HUES6 (cell line): ENCODE data around the gene CERS1.
"Not testable (repeated sequence)": the region's sequence is repeated elsewhere in the genome, so short reads cannot be mapped to it uniquely, and the experiment has no call there.

Source experiments
- H3K27ac ChIP-seq: 2 replicates; pipeline ENCODE4 v1.7.0; 2013; ENCODE audit warnings: low read depth, mild to moderate bottlenecking, low read length, inconsistent platforms
- H3K27me3 ChIP-seq: 2 replicates; pipeline ENCODE4 v1.6.1; 2013; ENCODE audit warnings: low read length; ENCODE audit not compliant: control insufficient read depth, insufficient read depth
- H3K36me3 ChIP-seq: 2 replicates; pipeline ENCODE4 v1.6.1; 2013; ENCODE audit warnings: low read length; ENCODE audit not compliant: control insufficient read depth, insufficient read depth
- H3K4me1 ChIP-seq: 2 replicates; pipeline ENCODE4 v1.6.1; 2013; ENCODE audit warnings: low read length; ENCODE audit not compliant: control insufficient read depth, insufficient read depth
- H3K4me3 ChIP-seq: 2 replicates; pipeline ENCODE4 v1.5.1; 2013; ENCODE audit warnings: low read depth, low read length
- H3K9ac ChIP-seq: one replicate; pipeline ENCODE4 v1.6.1; 2013; ENCODE audit warnings: mild to moderate bottlenecking, low read length
- H3K9me3 ChIP-seq: 2 replicates; pipeline ENCODE4 v1.6.1; 2013; ENCODE audit warnings: low read depth, low read length; ENCODE audit not compliant: control insufficient read depth, insufficient read depth

The CERS1 gene

GRCh38 chr19:18904334-18905057, 8.5 kb upstream of the CERS1 start:
- Histone ChIP-seq H3K4me1 (no peaks in the 10 kb centered on the region), H3K9me3 (no peaks in the 10 kb centered on the region), H3K27me3 (no peaks in the 10 kb centered on the region), H3K36me3 (peaks cover 79% of the 10 kb centered on the region), H3K4me3 (no peak overlapping the region), H3K27ac (no peak overlapping the region), H3K9ac (no peak overlapping the region)

- no peaks in the 10 kb centered on the region for H3K9me3 ChIP-seq
- no peak overlapping the region for H3K9ac ChIP-seq
- no peaks in the 10 kb centered on the region for H3K27me3 ChIP-seq
- H3K27ac ChIP-seq = no peak overlapping the region
- H3K4me1 ChIP-seq = no peaks in the 10 kb centered on the region
- H3K36me3 ChIP-seq = peaks cover 80% of the 10 kb centered on the region
- no peak overlapping the region for H3K4me3 ChIP-seq
Measured at GRCh38 chr19:18903156-18904037, 7.4 kb upstream of the CERS1 start.

GRCh38 chr19:18902519-18902918, 6.6 kb upstream of the CERS1 start:
- H3K9ac ChIP-seq, H3K4me1 ChIP-seq, H3K4me3 ChIP-seq, H3K27ac ChIP-seq, H3K9me3 ChIP-seq, H3K27me3 ChIP-seq: not testable (repeated sequence)
- peaks cover 73% of the 10 kb centered on the region for H3K36me3 ChIP-seq

- H3K9me3 ChIP-seq = no peaks in the 10 kb centered on the region
- no peaks in the 10 kb centered on the region for H3K4me1 ChIP-seq
- H3K36me3 ChIP-seq = peaks cover 63% of the 10 kb centered on the region
- peaks cover 8% of the 10 kb centered on the region for H3K27me3 ChIP-seq
- no peak overlapping the region for H3K9ac ChIP-seq
- H3K4me3 ChIP-seq = no peak overlapping the region
- no peak overlapping the region for H3K27ac ChIP-seq
Measured at GRCh38 chr19:18901491-18901890, 5.5 kb upstream of the CERS1 start.

- peaks cover 10% of the 10 kb centered on the region for H3K27me3 ChIP-seq
- H3K9me3 ChIP-seq = no peaks in the 10 kb centered on the region
- peaks cover 57% of the 10 kb centered on the region for H3K36me3 ChIP-seq
- H3K4me3 ChIP-seq = no peak overlapping the region
- no peak overlapping the region for H3K27ac ChIP-seq
- H3K9ac ChIP-seq = no peak overlapping the region
- H3K4me1 ChIP-seq = no peaks in the 10 kb centered on the region
Measured at GRCh38 chr19:18900700-18901481, 4.9 kb upstream of the CERS1 start.

GRCh38 chr19:18899624-18900560, 3.9 kb upstream of the CERS1 start:
- peaks cover 47% of the 10 kb centered on the region for H3K36me3 ChIP-seq
- no peaks in the 10 kb centered on the region for H3K4me1 ChIP-seq

GRCh38 chr19:18898607-18899408, 2.9 kb upstream of the CERS1 start:
- H3K9me3 ChIP-seq = no peaks in the 10 kb centered on the region
- peaks cover 38% of the 10 kb centered on the region for H3K36me3 ChIP-seq

More at GRCh38 chr19:18899624-18900560, 3.9 kb upstream of the CERS1 start:
- Histone ChIP-seq H3K9ac (no peak overlapping the region), H3K4me3 (no peak overlapping the region), H3K27ac (no peak overlapping the region), H3K27me3 (peaks cover 10% of the 10 kb centered on the region), H3K9me3 (no peaks in the 10 kb centered on the region)

GRCh38 chr19:18898081-18898606, 2.2 kb upstream of the CERS1 start:
- H3K27ac ChIP-seq = no peak overlapping the region
- peaks cover 18% of the 10 kb centered on the region for H3K27me3 ChIP-seq
- no peak overlapping the region for H3K4me3 ChIP-seq
- no peaks in the 10 kb centered on the region for H3K9me3 ChIP-seq
- peaks cover 35% of the 10 kb centered on the region for H3K36me3 ChIP-seq
- peaks cover 4% of the 10 kb centered on the region; the same call in 1 of the 2 replicates for H3K4me1 ChIP-seq
- H3K9ac ChIP-seq = no peak overlapping the region

More at GRCh38 chr19:18898607-18899408, 2.9 kb upstream of the CERS1 start:
- Histone ChIP-seq H3K27me3 (peaks cover 18% of the 10 kb centered on the region), H3K4me3 (no peak overlapping the region), H3K27ac (no peak overlapping the region), H3K9ac (no peak overlapping the region), H3K4me1 (peaks cover 4% of the 10 kb centered on the region; the same call in 1 of the 2 replicates)

- H3K4me3 ChIP-seq = no peak overlapping the region
- peaks cover 4% of the 10 kb centered on the region; the same call in 1 of the 2 replicates for H3K4me1 ChIP-seq
- peaks cover 30% of the 10 kb centered on the region for H3K36me3 ChIP-seq
- no peak overlapping the region for H3K9ac ChIP-seq
- H3K9me3 ChIP-seq = no peaks in the 10 kb centered on the region
- H3K27ac ChIP-seq = no peak overlapping the region
- H3K27me3 ChIP-seq = peaks cover 18% of the 10 kb centered on the region
Measured at GRCh38 chr19:18897094-18898029, 1.4 kb upstream of the CERS1 start.
